Peyer's patch (tissue), 4 donors: Measurements from ENCODE around the gene SPEF2.

Source experiments
- CTCF ChIP-seq, 6 experiments: fragments of 450-650 bp in 4 of 6; fragments of 200-600 bp in 2 of 6; sonication (generic) in 1 of 6; IDR thresholded peaks; one replicate each; pipeline ENCODE4 v1.5.1; 2017 to 2019; ENCODE audit warnings: antibody characterized with exemption in 6 of 6, mild to moderate bottlenecking in 3 of 6, moderate library complexity in 1 of 6
- POLR2A ChIP-seq, 2 donors: fragments of 450-650 bp; IDR thresholded peaks; one replicate each; pipeline ENCODE4 v1.5.1; 2017; ENCODE audit warnings: antibody characterized with exemption in 2 of 2, mild to moderate bottlenecking in 2 of 2, moderate library complexity in 2 of 2

GRCh38 chr5:35781181-35781790, 163.6 kb downstream of the SPEF2 start:
- TF ChIP-seq CTCF (IDR thresholded peaks at IDR 0.05) (no peak), POLR2A (IDR thresholded peaks at IDR 0.05) (no peak)
